Measurements from ENCODE around the gene DEPDC7. TPM values are rescaled to one million over a fixed set of nuclear protein-coding genes. Genes with fewer than 3 reads are reported as not detected.

The DEPDC7 gene
- total RNA-seq, 1 experiment from 2014 or later = 7.5 TPM

DNA sequence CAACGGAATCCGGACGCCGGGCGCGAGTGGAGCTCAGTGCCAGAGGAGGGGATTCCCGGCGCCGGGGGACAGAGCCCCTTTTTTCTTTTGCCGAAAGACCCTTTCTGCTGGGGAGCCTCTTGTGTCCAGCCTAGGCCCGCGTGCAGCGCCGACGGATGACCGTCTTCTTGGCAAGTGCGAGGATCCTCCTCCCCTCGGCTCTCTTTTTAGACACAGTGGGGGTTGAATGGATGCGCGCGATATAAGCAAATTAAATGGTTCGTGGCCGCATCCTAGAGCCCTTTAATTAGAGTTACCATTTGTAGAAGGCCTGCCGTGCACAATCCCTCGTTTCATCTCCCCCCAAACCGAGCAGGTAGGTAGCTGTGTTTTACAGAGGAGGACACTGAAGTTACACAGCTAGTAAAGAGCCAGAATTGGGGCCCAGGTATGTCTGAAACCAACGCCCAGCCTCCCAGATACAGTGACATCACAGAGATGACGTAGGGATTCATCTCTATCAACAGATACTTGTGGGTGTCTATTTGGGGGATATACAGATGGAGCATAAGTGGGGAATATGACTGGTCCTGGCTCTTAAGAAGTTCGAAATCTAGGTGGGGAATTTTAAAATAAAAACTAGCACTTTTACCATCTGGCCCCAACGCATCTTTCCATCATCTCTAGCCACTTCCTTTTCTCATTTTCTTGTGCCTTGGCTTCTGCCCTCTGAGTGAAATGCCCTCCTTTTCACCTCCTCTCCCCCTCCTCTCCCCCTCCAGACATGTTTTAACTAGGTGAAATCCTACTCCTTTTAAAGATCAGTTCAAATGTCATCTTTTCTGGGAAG, 24.6 kb downstream of the DEPDC7 start:
- intact Hi-C loops (cut with micrococcal nuclease; ENCODE audit: unreplicated experiment) = no loop called here
- Histone ChIP-seq H3K27me3 (ENCODE audit: control insufficient read depth, insufficient read depth, low read length) (no peaks in the 10 kb centered on the region), H3K27ac (ENCODE audit: low read length) (peak overlapping the region; percentile 88), H3K4me1 (ENCODE audit: control insufficient read depth, insufficient read depth, low read length) (peaks cover 9% of the 10 kb centered on the region), H3K4me3 (ENCODE audit: low read depth in 2 of 2, low read length in 2 of 2) (peak overlapping the region; percentile 74 to 86), H3K36me3 (ENCODE audit: control insufficient read depth, insufficient read depth, low read length) (0 out of 2 replicates have a peak, but pooled peaks cover 2% of the 10 kb centered on the region), H3K9me3 (ENCODE audit: control insufficient read depth, insufficient read depth, low read depth, low read length) (no peaks in the 10 kb centered on the region)
- TF ChIP-seq SIN3A (IDR thresholded peaks at IDR 0.05; ENCODE audit: borderline replicate concordance, insufficient read depth, low read depth, low read length) (no peak; the same call in 1 of the 2 replicates), TCF7L2 (IDR thresholded peaks at IDR 0.05; ENCODE audit: low read depth, low read length) (no peak), POLR2AphosphoS5 (IDR thresholded peaks at IDR 0.05; ENCODE audit: low read depth, low read length) (no peak)
- TF ChIP-seq, protein P1, sequence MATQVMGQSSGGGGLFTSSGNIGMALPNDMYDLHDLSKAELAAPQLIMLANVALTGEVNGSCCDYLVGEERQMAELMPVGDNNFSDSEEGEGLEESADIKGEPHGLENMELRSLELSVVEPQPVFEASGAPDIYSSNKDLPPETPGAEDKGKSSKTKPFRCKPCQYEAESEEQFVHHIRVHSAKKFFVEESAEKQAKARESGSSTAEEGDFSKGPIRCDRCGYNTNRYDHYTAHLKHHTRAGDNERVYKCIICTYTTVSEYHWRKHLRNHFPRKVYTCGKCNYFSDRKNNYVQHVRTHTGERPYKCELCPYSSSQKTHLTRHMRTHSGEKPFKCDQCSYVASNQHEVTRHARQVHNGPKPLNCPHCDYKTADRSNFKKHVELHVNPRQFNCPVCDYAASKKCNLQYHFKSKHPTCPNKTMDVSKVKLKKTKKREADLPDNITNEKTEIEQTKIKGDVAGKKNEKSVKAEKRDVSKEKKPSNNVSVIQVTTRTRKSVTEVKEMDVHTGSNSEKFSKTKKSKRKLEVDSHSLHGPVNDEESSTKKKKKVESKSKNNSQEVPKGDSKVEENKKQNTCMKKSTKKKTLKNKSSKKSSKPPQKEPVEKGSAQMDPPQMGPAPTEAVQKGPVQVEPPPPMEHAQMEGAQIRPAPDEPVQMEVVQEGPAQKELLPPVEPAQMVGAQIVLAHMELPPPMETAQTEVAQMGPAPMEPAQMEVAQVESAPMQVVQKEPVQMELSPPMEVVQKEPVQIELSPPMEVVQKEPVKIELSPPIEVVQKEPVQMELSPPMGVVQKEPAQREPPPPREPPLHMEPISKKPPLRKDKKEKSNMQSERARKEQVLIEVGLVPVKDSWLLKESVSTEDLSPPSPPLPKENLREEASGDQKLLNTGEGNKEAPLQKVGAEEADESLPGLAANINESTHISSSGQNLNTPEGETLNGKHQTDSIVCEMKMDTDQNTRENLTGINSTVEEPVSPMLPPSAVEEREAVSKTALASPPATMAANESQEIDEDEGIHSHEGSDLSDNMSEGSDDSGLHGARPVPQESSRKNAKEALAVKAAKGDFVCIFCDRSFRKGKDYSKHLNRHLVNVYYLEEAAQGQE (IDR thresholded peaks at IDR 0.05; ENCODE audit: insufficient read depth in 1 of 2, low read depth in 2 of 2, low read length in 1 of 2) = no peak
- TF ChIP-seq, protein P2, sequence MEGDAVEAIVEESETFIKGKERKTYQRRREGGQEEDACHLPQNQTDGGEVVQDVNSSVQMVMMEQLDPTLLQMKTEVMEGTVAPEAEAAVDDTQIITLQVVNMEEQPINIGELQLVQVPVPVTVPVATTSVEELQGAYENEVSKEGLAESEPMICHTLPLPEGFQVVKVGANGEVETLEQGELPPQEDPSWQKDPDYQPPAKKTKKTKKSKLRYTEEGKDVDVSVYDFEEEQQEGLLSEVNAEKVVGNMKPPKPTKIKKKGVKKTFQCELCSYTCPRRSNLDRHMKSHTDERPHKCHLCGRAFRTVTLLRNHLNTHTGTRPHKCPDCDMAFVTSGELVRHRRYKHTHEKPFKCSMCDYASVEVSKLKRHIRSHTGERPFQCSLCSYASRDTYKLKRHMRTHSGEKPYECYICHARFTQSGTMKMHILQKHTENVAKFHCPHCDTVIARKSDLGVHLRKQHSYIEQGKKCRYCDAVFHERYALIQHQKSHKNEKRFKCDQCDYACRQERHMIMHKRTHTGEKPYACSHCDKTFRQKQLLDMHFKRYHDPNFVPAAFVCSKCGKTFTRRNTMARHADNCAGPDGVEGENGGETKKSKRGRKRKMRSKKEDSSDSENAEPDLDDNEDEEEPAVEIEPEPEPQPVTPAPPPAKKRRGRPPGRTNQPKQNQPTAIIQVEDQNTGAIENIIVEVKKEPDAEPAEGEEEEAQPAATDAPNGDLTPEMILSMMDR (IDR thresholded peaks at IDR 0.05) = no peak
- POLR2A ChIA-PET = interaction anchor here (0.6 to 0.7 kb wide), 4 partner anchors 33 to 664 kb away, joined by 3 to 9 read pairs (median 4); no protein-coding TSS in a partner anchor
- BruUV-seq (replicated peaks) = no TSS peak
- in situ Hi-C loops (cut with HindIII; ENCODE audit: low pct_unique_long_range_greater_than_20kb, low sequenced_read_pairs) = no loop called here
- CTCF ChIA-PET = interaction anchor here (0.6 kb wide), 1 partner anchor 788 kb away, joined by 3 read pairs; no protein-coding TSS in a partner anchor
- no peak for DNase-seq (ENCODE audit: low read depth, low spot score)
- ATAC-seq = peak; percentile 5

DNA sequence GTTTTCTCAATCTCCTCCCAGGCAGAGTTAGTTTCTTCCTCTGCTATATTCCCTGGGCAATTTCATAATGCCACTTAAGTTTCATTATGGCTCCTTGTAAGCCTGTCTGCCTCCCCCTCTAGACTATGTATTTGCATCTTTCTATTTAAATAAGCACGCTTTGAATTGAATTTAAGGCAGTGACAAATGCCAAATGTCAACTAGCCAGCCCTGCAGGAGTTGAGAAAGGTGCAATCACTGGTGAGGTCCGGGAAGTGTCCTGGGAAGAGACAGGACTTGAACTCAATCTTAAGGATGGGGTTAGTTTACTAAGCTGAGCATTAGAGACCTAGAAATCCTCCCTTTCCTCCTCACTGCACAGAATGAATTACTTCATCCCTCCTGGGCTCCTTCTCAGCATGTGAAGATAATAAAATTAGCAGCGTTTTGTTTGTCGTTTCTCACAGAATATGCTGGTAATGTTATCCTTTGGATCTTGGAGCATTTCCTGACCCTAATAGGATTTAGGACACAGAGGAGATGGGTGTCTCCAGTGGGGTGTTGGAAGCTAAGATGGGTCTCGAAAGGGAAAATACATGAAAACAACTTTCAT, 25.3 kb downstream of the DEPDC7 start:
- no peak for ATAC-seq
- H3K27ac ChIP-seq (ENCODE audit: low read length) = peak overlapping the region; percentile 88
- BruUV-seq (replicated peaks) = TSS peak; percentile 64
- H3K9me3 ChIP-seq (ENCODE audit: control insufficient read depth, insufficient read depth, low read depth, low read length) = no peaks in the 10 kb centered on the region
- TF ChIP-seq, protein P2 (IDR thresholded peaks at IDR 0.05) = no peak
- TF ChIP-seq TCF7L2 (IDR thresholded peaks at IDR 0.05; ENCODE audit: low read depth, low read length) = no peak
- TF ChIP-seq POLR2AphosphoS5 (IDR thresholded peaks at IDR 0.05; ENCODE audit: low read depth, low read length) = no peak
- TF ChIP-seq SIN3A (IDR thresholded peaks at IDR 0.05; ENCODE audit: borderline replicate concordance, insufficient read depth, low read depth, low read length) = no peak
- TF ChIP-seq, protein P1 (IDR thresholded peaks at IDR 0.05; ENCODE audit: insufficient read depth in 1 of 2, low read depth in 2 of 2, low read length in 1 of 2) = no peak
- ChIA-PET CTCF (no interaction called here), POLR2A (no interaction called here)
- peak overlapping the region; percentile 74 to 86 for H3K4me3 ChIP-seq (ENCODE audit: low read depth in 2 of 2, low read length in 2 of 2)
- no peaks in the 10 kb centered on the region for H3K27me3 ChIP-seq (ENCODE audit: control insufficient read depth, insufficient read depth, low read length)
- H3K36me3 ChIP-seq (ENCODE audit: control insufficient read depth, insufficient read depth, low read length) = 0 out of 2 replicates have a peak, but pooled peaks cover 2% of the 10 kb centered on the region
- peaks cover 9% of the 10 kb centered on the region for H3K4me1 ChIP-seq (ENCODE audit: control insufficient read depth, insufficient read depth, low read length)
- intact Hi-C loops (cut with micrococcal nuclease; ENCODE audit: unreplicated experiment) = no loop called here
- no peak for DNase-seq (ENCODE audit: low read depth, low spot score)
- in situ Hi-C loops (cut with HindIII; ENCODE audit: low pct_unique_long_range_greater_than_20kb, low sequenced_read_pairs) = no loop called here

All from Panc1 (cell line).